Measurements from ENCODE around the gene TK1. TPM values are rescaled to one million over a fixed set of nuclear protein-coding genes. Genes with fewer than 3 reads are reported as not detected.

TK1 gene
- total RNA-seq, 1 experiment from 2014 or later: 133 TPM

- intact Hi-C loops (cut with micrococcal nuclease; ENCODE audit: unreplicated experiment): no loop called here
- ChIA-PET POLR2A (ENCODE audit: low non-redundant PET) (no interaction called here), CTCF (no interaction called here)
- Histone ChIP-seq H3K9me3 (ENCODE audit: low read depth, low read length, poor library complexity, severe bottlenecking) (no peaks in the 10 kb centered on the region), H3K4me3 (ENCODE audit: low read depth, low read length, poor library complexity, severe bottlenecking) (peak overlapping the region; percentile 98), H3K27me3 (replicated peaks; ENCODE audit: insufficient read depth, low read depth, low read length, poor library complexity) (no peaks in the 10 kb centered on the region), H3K36me3 (ENCODE audit: insufficient read depth, low read length, poor library complexity, severe bottlenecking) (peaks cover 27% of the 10 kb centered on the region), H3K27ac (ENCODE audit: low read depth, low read length, poor library complexity, severe bottlenecking) (peak overlapping the region; percentile 96), H3K4me1 (ENCODE audit: insufficient read depth, low read length, poor library complexity, severe bottlenecking) (peaks cover 4% of the 10 kb centered on the region)
- BruUV-seq (replicated peaks): TSS peak; percentile 61
- DNase-seq (ENCODE audit: low spot score): peak; percentile 27
- TF ChIP-seq, protein P1, sequence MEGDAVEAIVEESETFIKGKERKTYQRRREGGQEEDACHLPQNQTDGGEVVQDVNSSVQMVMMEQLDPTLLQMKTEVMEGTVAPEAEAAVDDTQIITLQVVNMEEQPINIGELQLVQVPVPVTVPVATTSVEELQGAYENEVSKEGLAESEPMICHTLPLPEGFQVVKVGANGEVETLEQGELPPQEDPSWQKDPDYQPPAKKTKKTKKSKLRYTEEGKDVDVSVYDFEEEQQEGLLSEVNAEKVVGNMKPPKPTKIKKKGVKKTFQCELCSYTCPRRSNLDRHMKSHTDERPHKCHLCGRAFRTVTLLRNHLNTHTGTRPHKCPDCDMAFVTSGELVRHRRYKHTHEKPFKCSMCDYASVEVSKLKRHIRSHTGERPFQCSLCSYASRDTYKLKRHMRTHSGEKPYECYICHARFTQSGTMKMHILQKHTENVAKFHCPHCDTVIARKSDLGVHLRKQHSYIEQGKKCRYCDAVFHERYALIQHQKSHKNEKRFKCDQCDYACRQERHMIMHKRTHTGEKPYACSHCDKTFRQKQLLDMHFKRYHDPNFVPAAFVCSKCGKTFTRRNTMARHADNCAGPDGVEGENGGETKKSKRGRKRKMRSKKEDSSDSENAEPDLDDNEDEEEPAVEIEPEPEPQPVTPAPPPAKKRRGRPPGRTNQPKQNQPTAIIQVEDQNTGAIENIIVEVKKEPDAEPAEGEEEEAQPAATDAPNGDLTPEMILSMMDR (conservative IDR thresholded peaks at IDR 0.05; ENCODE audit: low read depth, low read length): no peak
These were observed 27.8 kb upstream of the TK1 start for GRCh38 chr17:78214706-78215061.

GRCh38 chr17:78214016-78214705 lies 27.3 kb upstream of the TK1 start, which contains the start of gene BIRC5:
TSS of gene BIRC5 (plus strand) at chr17:78214253. CDS start at chr17:78214317, 64 bp downstream.
- no peaks in the 10 kb centered on the region for H3K27me3 ChIP-seq (replicated peaks; ENCODE audit: insufficient read depth, low read depth, low read length, poor library complexity)
- peaks cover 4% of the 10 kb centered on the region for H3K4me1 ChIP-seq (ENCODE audit: insufficient read depth, low read length, poor library complexity, severe bottlenecking)
- peak; percentile 97 for DNase-seq (ENCODE audit: low spot score)
- peak within 1 kb of the TSS; percentile 96 for H3K27ac ChIP-seq (ENCODE audit: low read depth, low read length, poor library complexity, severe bottlenecking)
- no TSS peak for BruUV-seq (replicated peaks)
- CTCF ChIA-PET: no interaction called here
- intact Hi-C loops (cut with micrococcal nuclease; ENCODE audit: unreplicated experiment): no loop called here
- H3K9me3 ChIP-seq (ENCODE audit: low read depth, low read length, poor library complexity, severe bottlenecking): no peaks in the 10 kb centered on the region
- peak within 1 kb of the TSS; percentile 98 for H3K4me3 ChIP-seq (ENCODE audit: low read depth, low read length, poor library complexity, severe bottlenecking)
- H3K36me3 ChIP-seq (ENCODE audit: insufficient read depth, low read length, poor library complexity, severe bottlenecking): peaks cover 21% of the 10 kb centered on the region
- POLR2A ChIA-PET (ENCODE audit: low non-redundant PET): no interaction called here
- TF ChIP-seq EZH2 (IDR thresholded peaks at IDR 0.05; ENCODE audit: borderline replicate concordance, low read depth, low read length, poor library complexity, severe bottlenecking): no peak
- TF ChIP-seq, protein P1 (conservative IDR thresholded peaks at IDR 0.05; ENCODE audit: low read depth, low read length): no peak; the same call in 1 of the 2 replicates

- ChIA-PET CTCF (no interaction called here), POLR2A (ENCODE audit: low non-redundant PET) (no interaction called here)
- BruUV-seq (replicated peaks): no TSS peak
- DNase-seq (ENCODE audit: low spot score): no peak
- peaks cover 4% of the 10 kb centered on the region for H3K36me3 ChIP-seq (ENCODE audit: insufficient read depth, low read length, poor library complexity, severe bottlenecking)
- peaks cover 4% of the 10 kb centered on the region for H3K4me1 ChIP-seq (ENCODE audit: insufficient read depth, low read length, poor library complexity, severe bottlenecking)
- no peaks in the 10 kb centered on the region for H3K9me3 ChIP-seq (ENCODE audit: low read depth, low read length, poor library complexity, severe bottlenecking)
- H3K4me3 ChIP-seq (ENCODE audit: low read depth, low read length, poor library complexity, severe bottlenecking): no peak overlapping the region
- no peak for TF ChIP-seq EZH2 (IDR thresholded peaks at IDR 0.05; ENCODE audit: borderline replicate concordance, low read depth, low read length, poor library complexity, severe bottlenecking)
- TF ChIP-seq, protein P1 (conservative IDR thresholded peaks at IDR 0.05; ENCODE audit: low read depth, low read length): no peak
- H3K27ac ChIP-seq (ENCODE audit: low read depth, low read length, poor library complexity, severe bottlenecking): no peak overlapping the region
- H3K27me3 ChIP-seq (replicated peaks; ENCODE audit: insufficient read depth, low read depth, low read length, poor library complexity): no peaks in the 10 kb centered on the region
- intact Hi-C loops (cut with micrococcal nuclease; ENCODE audit: unreplicated experiment): no loop called here
These were observed 24.2 kb upstream of the TK1 start for GRCh38 chr17:78211032-78211431.

All from A673 (cell line).